GM21737 (cell line): ENCODE measurements around the gene G6PC1.
"Not testable (repeated sequence)": the region's sequence is repeated elsewhere in the genome, so short reads cannot be mapped to it uniquely, and the experiment has no call there.

Experiments
- ATAC-seq: cut with Tn5 transposase; IDR thresholded peaks from one replicate; pipeline ENCODE4 v1.9.1; 2021; ENCODE audit warnings: mild to moderate bottlenecking, moderate library complexity; ENCODE audit not compliant: unreplicated experiment

Gene G6PC1

DNA sequence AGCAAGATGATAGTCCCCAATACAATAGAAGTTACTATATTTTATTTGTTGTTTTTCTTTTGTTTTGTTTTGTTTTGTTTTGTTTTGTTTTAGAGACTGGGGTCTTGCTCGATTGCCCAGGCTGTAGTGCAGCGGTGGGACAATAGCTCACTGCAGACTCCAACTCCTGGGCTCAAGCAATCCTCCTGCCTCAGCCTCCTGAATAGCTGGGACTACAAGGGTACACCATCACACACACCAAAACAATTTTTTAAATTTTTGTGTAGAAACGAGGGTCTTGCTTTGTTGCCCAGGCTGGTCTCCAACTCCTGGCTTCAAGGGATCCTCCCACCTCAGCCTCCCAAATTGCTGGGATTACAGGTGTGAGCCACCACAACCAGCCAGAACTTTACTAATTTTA lies 618 bp upstream of the G6PC1 start:
- ATAC-seq: not testable (repeated sequence)

DNA sequence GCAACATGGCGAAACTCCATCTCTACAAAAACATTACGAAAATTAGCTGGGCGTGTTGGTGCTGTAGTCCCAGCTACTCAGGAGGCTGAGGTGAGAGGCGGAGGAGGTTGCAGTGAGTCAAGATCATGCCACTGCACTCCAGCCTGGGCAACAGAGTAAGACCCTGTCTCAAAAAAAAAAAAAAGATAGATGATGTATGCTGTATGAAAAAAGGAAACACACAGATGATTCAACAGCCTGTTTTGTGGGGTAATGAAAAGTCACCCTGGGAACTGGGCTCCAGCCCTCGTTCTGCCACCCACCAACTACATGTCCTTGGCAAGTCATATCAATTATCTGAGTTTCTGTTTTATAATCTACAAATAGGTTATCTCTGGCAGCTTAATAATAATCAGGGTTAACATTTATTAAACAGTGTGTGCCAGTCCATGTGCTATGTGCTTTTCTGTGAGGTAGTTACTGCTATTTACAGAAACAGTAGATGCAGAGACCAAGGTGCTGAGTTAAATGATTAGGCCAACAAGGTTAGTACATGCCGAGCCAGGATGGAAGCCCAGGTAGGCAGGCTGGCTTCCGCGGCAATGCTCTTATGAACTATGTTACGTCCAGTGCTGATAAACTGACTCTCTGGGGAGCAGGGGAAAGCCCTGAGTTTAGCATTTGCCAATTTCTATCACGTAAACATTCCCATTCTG lies 1.1 kb downstream of the G6PC1 start:
- ATAC-seq: no peak

DNA sequence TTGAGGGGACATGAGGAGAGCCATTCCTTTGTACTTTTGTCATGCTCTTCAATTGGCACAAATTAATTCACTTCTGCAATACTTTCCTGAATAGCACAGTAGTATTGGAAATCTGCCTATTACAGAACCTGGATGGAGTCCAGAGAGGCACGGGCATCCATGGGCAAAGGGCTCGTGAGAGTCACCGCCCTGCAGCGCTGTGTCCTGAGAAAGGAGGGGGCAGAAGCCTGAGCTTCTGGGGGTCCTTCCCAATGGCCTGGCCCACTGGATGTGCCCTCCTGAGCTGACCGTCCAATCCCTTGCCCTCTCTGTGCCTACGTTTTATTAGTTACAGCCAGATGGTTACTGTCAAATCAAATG lies 3.5 kb downstream of the G6PC1 start:
- ATAC-seq: no peak

DNA sequence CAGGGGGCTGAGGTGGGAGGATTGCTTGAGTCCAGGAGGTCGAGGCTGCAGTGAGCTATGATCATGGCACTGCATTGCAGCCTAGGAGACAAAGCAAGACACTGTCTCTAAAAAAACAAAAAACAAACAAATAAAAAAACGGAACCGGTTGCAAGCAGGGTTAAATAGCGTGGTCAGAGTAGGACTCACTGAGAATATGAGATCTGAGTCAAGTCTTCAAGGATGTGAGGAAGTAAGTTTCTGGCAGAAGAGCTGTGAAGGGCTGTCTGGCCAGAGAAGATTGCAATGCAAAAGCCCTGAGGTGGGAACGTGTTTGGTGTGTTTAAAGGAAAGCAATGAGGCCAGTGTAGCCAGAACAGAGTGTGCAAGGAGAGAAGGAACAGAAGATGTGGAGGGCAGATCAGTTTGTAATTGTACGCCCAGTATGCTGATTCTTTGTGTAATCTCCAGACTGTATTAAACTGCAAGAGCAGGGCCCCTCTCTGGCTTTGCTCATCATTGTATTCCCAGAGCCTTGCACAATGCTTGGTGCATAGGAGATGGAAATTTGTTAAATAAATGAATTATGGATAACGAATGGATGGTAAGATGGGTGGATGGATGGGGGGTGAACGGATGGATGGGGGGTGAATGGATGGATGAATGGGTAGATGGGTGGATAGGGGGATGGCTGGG lies 6.3 kb downstream of the G6PC1 start:
- ATAC-seq: no peak

DNA sequence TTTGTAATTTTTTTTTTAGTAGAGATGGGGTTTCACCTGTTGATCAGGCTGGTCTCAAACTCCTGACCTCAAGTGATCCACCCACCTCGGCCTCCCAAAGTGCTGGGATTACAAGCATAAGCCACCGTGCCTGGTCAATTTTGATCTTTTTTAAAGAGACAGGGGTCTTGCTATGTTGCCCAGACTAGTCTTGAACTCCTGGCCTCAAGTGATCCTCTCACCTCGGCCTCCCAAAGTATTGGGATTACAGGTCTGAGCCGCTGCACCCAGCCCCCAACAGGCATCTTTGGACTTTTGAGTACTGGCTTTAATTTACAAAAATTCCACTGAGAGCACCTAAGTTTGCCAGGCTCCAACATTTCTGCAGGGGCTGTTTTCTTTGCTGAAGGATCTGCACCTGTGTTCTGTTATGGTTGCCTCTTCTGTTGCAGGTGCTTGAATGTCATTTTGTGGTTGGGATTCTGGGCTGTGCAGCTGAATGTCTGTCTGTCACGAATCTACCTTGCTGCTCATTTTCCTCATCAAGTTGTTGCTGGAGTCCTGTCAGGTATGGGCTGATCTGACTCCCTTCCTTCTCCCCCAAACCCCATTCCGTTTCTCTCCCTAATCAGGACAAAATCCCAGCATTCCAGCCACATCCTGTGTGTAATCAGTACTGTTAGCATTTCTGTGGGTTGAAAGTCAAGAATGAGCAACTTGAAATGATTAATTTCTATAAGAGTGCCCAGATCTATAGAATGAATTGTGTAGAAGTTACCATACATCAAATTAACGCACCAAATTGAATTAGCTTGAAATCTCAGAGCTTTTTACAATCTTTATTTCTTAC lies 8.5 kb downstream of the G6PC1 start:
- no peak for ATAC-seq

DNA sequence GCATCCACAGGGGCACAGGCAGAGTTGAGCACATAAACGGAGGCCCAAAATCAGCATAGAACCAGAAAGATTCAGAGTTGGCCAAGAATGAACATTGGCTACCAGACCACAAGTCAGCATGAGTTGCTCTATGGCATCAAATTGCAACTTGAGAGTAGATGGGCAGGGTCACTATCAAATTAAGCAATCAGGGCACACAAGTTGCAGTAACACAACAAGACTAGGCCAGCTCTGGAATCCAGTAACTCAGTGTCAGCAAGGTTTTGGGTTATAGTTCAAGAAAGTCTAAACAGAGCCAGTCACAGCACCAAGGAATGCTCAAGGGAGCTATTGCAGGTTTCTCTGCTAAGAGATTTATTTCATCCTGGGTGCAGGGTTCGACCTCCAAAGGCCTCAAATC lies 12.9 kb downstream of the G6PC1 start:
- no peak for ATAC-seq

DNA sequence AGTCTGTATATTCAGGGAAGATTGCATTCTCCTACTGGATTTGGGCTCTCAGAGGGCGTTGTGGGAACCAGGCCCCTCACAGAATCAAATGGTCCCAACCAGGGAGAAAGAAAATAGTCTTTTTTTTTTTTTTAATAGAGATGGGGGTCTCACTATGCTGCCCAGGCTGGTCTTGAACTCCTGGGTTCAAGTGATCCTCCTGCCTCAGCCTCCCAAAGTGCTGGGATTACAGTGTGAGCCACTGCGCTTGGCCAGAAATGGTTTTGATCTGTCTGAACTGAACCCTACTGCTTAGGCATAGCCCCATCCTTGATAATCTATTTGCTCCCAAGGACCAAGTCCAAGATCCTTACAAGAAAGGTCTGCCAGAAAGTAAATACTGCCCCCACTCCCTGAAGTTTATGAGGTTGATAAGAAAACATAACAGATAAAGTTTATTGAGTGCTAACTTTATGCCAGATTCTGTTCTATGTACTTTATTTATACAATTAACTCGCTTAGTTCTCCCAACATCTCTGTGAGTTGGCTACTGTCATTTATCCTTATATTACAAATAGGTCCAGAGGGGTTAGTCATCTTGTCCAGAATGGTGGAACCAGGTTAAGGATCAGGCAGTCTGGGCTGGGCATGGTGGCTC lies 13.5 kb downstream of the G6PC1 start:
- no peak for ATAC-seq

DNA sequence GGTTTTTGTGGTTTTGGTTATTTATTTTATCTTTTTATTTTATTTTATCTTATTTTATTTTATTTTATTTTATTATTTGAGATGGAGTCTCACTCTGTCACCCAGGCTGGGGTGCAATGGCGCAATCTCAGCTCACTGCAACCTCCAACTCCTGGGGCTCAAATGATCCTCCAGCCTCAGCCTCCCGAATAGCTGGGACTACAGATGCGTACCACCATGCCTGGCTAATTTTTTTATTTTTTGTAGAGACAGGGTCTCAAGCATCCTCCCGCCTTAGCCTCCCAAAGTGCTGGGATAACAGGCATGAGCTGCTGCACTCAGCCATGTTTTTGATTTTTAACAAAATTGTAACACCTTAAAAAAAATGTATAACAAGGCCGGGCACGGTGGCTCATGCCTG lies 14.7 kb downstream of the G6PC1 start:
- ATAC-seq: not testable (repeated sequence)

DNA sequence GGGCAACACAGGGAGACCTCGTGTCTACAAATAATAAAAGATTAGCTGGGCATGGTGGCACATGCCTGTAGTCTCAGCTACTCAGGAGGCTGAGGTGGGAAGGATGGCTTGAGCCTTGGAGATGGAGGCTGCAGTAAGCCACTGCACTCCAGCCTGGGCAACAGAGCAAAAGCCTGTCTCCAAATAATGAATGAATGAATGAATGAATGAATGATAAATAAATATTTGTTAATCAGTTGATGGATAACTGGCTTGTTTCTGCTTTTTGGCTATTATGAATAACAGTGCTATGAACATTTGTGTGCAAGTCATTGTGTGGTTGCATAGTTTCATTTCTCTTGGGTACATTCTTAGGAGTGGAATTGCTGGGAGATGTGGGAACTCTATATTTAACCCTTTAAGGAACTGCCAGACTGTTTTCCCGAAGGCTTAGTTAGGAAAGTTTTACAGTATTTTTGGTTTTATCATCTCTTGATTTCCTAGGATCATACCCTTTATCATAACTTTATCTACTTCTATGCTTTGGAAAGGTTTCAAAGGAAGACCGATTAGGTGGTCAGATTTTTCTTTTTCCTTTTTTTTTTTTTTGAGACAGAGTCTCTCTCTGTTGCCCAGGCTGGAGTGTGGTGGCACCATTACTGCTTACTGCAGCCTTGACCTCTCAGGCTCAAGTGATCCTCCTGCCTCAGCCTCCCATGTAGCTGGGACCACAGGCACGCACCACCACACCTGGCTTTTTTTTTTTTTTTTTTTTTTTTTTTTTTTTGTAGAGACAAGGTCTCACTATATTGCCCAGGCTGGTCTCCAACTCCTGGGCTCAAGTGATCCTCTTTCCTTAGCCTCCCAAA lies 16.0 kb downstream of the G6PC1 start:
- not testable (repeated sequence) for ATAC-seq

DNA sequence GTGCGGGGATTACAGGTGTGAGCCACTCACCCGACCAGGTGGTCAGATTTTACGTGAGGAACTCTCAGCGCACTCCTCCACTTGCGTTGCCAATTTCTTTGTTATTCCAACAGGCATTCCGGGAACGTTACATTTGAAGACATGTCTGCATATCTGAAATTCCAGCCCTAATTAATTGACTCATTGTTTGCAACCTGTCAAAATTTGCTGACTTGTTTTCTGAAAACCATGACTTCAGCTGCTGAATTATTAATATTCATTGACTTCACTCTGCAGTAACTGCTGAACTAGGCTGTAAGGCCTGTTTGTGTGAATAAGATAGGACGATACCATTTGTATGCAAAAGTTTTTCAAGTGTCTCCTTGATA lies 16.6 kb downstream of the G6PC1 start:
- ATAC-seq: no peak

DNA sequence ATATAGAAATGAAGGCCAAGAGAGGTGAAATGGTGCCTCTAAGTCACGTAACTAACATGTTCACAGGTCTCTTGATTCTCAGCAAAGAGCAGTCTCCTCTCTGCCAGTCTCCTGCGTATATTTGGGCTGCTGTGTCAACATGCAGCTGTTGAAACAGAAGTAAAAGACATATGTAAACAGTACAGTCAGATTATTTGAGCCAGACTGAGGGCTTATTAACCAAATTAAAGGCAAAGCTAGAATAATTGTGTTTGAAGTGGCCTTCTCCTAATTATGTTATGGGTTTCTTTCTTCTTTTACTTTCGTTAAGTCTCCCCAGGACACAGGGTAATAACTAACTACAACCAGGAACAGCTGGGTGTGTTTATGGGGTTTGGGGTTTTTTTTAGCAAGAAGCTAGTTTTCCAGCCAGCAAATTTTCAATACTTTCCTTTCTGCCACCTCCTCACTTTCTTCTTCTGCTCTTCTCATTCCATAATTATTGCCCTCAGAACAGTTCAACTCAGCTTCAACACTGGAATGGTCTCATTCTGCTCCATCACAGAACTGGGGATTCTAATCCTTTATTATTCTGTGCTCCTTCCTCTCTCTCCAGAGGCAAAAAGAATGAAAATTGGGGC lies 18.4 kb downstream of the G6PC1 start:
- ATAC-seq: no peak

DNA sequence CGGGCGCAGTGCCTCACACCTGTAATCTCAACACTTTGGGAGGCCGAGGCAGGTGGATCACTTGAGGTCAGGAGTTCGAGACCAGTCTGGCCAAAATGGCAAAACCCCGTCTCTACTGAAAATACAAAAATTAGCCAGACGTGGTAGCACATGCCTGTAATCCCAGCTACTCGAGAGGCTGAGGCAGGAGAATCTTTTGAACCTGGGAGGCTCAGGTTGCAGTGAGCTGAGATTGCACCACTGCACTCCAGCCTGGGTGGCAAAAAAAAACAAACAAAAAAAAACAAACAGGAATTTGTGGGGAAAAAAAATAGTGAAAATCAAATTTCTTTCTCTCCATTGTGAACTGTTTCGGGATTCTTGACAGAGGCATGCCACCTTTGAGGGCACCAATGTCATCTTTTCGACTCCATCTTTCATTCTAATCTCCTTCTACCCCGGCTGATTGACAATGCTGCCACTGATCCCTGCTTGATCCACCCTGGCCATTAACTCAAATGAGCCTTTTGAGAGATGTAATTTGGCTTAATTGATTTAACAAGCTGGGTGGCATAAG lies 19.0 kb downstream of the G6PC1 start:
- ATAC-seq: not testable (repeated sequence)

DNA sequence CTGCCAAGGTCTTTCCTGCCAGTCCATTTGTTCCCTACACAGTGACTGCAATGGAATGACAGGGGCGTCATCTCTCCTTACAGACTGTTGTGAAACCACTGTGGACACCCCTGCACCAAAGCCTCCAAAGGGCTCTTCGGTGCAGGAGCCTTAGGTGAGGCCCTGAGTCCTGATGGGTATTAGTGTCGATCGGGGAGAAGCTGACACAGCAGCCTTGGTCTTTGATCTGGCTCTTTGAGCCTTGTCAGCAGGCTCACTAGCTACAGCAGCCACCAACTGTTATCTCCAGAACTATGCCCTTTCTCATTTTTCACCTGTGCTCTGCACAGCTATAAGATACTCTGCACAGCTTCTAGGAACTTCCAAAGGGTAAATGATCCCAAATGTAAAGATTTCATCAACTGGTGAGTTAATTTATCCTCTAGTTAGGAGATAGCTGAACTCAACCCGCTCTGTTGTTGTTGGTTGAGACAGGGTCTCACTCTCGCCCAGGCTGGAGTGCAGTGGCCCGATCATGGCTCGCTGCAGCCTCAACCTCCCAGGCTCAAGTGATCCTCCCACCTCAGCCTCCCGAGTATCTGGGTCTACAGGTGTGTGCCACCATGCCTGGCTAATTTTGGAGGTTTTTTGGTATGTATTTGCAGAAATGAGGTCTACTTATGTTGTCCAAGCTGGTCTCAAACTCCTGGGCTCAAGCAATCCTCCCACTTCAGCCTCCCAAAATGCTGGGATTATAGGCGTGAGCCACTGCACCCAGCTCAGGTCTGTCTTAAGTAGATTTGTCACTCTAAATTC lies 19.7 kb downstream of the G6PC1 start:
- ATAC-seq: no peak

DNA sequence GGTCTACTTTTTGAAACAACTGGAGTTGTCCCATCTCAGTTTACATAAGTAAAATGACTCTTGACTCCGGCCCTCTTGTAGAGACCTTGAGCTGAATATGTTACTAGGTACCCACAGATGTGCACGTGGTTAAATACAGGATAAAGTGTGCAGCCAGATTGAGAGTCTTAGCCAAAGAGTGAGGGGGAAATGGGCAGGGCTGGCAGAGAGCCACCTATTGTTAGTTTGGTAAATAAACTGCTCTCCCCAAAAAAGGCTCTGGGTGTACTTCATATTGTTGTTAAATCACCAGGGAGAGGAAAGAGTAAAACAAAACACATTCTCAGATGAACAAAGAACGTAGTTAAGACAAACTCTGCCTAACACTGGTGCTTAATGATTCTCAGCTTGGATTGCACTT lies 20.3 kb downstream of the G6PC1 start:
- no peak for ATAC-seq

DNA sequence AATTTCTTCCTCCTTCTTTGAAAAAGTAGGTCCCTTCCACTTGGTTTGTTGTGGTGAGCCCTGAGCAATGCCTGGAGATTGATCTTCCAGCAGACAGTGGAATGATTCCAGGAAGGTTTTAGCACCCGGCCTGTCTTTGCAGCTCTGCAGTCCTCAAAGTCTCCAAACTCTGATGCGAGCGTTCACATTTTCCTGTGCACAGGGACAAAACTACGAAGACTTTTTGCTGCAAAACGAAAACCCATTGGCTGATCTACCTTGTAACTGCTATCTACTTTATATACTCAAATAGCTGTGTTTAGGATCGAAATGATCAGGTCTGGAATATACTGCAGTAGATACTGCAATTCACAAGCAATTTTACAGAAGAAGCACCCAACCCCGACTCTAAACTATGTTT lies 21.7 kb downstream of the G6PC1 start:
- ATAC-seq: no peak

DNA sequence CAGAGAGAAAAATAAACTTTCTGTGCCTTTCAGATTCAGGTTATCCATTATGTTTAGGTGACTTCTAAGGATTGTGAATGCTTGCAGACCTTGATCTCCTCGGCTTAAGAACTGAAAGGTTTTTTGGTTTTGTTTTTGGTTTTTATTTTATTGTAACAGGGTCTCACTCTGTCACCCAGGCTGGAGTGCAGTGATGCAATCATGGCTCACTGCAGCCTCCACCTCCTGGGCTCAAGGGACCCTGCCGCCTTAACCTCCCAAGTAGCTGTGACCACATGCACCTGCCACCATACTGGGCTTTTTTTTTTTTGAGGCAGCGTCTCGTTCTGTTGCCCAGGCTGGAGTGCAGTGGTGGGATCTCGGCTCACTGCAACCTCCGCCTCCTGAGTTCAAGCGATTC lies 22.9 kb downstream of the G6PC1 start:
- not testable (repeated sequence) for ATAC-seq

DNA sequence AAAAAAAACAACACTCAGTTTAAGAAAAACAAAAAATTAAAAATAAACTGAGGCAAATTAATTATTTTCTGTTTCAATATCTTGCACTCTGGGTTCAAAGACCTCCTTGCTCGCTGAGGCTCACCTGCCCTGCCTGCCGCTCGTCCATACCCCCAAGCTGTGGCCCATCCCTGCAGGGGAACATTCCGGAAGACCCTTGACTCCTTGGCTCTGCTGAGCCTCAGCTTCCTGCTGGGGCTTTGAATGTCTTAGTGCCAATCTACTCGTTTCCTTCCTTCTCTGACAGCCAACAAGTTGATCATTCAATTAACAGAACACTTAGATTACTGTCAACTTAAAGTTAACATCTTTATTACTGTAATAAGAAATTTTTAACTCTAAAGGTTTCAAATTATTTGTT lies 24.3 kb downstream of the G6PC1 start:
- ATAC-seq: no peak

DNA sequence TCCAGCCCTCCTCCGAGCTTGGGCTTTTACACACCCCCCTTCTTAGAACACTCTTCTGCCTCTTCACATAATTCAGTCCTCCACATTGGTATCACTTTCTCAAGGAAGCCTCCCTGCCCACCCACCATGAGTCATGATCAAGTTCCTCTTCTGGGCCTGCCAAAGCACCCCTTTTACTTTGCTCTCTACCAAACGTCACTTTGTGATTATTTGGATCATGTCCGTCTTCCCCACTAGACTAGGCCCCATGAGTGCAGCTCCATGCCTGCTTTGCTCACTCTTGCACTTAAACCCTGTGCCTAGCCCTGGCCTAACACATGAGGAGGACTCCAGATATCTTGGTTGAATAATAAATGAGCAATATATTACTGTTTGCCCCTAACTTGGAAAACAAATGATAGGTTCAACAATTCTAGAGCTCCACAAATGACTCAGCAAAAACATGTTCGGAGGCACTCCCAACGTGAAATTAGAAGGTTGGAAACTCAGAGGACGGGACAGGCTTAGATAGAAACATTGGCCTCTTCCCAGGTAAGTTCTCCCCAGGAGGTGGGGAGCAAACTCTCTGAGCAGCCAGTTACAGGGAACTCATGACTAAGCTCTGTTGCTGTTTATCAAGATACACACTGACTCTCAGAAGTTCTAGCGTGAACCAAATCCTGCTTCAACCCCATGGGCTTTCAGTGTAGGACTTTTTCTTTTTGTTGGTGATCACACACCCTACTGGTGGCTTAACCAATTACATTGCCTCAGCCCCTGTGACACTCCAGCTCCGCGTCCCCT lies 28.3 kb downstream of the G6PC1 start:
- peak; percentile 72 for ATAC-seq
